A549 (cell line): Measurements from ENCODE around the gene RANBP3. TPM values are rescaled to one million over a fixed set of nuclear protein-coding genes. Genes with fewer than 3 reads are reported as not detected.

Experiments
- ATAC-seq, 2 experiments: fragments of 200-7000 bp in 1 of 2; fragments of >200 bp in 1 of 2; cut with Nextera tagmentation in 1 of 2; cut with Tn5 transposase in 1 of 2; 3 replicates each; pipeline versions ENCODE4 v1.8.0 to v1.9.1; 2018 to 2020; ENCODE audit warnings: mild to moderate bottlenecking in 1 of 2, moderate library complexity in 1 of 2
- CTCF ChIA-PET: fragments of 300-600 bp; sonication (Branson Sonifier 250); formaldehyde crosslinking; extraction: SDS; loops from one replicate; lab custom pipeline; 2021; ENCODE audit warnings: antibody characterized with exemption, inconsistent platforms; lab: Yijun Ruan, JAX
- POLR2A ChIA-PET: fragments of 350-600 bp; formaldehyde crosslinking; extraction: SDS; loops from one replicate; lab custom pipeline; 2021; ENCODE audit warnings: antibody characterized with exemption, inconsistent platforms; lab: Yijun Ruan, JAX
- DNase-seq, 2 experiments: peaks; one replicate each; pipeline versions ENCODE4 v3.0.0 to v3.0.0-alpha.2; 2011 to 2016; ENCODE audit warnings: low read depth in 1 of 2, low spot score in 1 of 2
- FAIRE-seq: peaks from 2 replicates; lab custom pipeline; 2011; peaks lifted over from hg19 to GRCh38; lab: Jason Lieb, UNC
- H3K27ac ChIP-seq, 2 experiments: fragments of >200 bp; sonication (Bioruptor Twin); formaldehyde crosslinking; 3 replicates each; pipeline ENCODE4 v1.5.1; 2016 to 2017
- H3K4me1 ChIP-seq: fragments of >200 bp; sonication (Bioruptor Twin); formaldehyde crosslinking; 3 replicates; pipeline ENCODE4 v1.6.1; 2016
- H3K4me2 ChIP-seq: fragments of >200 bp; sonication (Bioruptor Twin); formaldehyde crosslinking; 3 replicates; pipeline ENCODE4 v1.6.1; 2016
- H3K4me3 ChIP-seq: fragments of >200 bp; sonication (Bioruptor Twin); formaldehyde crosslinking; 3 replicates; pipeline ENCODE4 v1.5.1; 2016
- H3K9me3 ChIP-seq: fragments of >200 bp; sonication (Bioruptor Twin); formaldehyde crosslinking; 3 replicates; pipeline ENCODE4 v1.6.1; 2016
- BHLHE40 ChIP-seq: IDR thresholded peaks from 2 replicates; pipeline ENCODE4 v1.6.1; 2012; ENCODE audit warnings: low read depth, low read length, inconsistent platforms
- CHD4 ChIP-seq: fragments of 200-600 bp; sonication (generic); IDR thresholded peaks from 2 replicates; pipeline ENCODE4 v1.6.1; 2016; ENCODE audit warnings: antibody characterized with exemption, mild to moderate bottlenecking, borderline replicate concordance
- EHF ChIP-seq: fragments of 250-450 bp; sonication (Bioruptor Pico); IDR thresholded peaks from 2 replicates; pipeline ENCODE4 v1.5.0; 2020; ENCODE audit warnings: mild to moderate bottlenecking
- EHMT2 ChIP-seq: fragments of 200-600 bp; sonication (generic); IDR thresholded peaks from 2 replicates; pipeline ENCODE4 v1.6.1; 2016; ENCODE audit warnings: antibody characterized with exemption, low read depth, mild to moderate bottlenecking, moderate library complexity
- ESRRA ChIP-seq: fragments of 150-350 bp; IDR thresholded peaks from 2 replicates; pipeline ENCODE4 v1.6.1; 2014; ENCODE audit warnings: mild to moderate bottlenecking, low read length, borderline replicate concordance
- HDAC2 ChIP-seq: fragments of 200-600 bp; sonication (generic); IDR thresholded peaks from 2 replicates; pipeline ENCODE4 v1.6.1; 2016
- HOXA7 ChIP-seq: fragments of 250-450 bp; sonication (Bioruptor Pico); IDR thresholded peaks from 2 replicates; pipeline ENCODE4 v1.5.0; 2020; ENCODE audit warnings: mild to moderate bottlenecking, moderate library complexity
- JUN ChIP-seq, 2 experiments: fragments of >200 bp; sonication (Bioruptor Twin); formaldehyde crosslinking; IDR thresholded peaks; 2 replicates in 1 of 2; 3 replicates in 1 of 2; pipeline ENCODE4 v1.6.1; 2016 to 2017
- KDM1A ChIP-seq: fragments of 200-600 bp; sonication (generic); IDR thresholded peaks from 2 replicates; pipeline ENCODE4 v1.6.1; 2016; ENCODE audit warnings: low read depth, mild to moderate bottlenecking
- MAZ ChIP-seq: fragments of 150-350 bp; IDR thresholded peaks from 2 replicates; pipeline ENCODE4 v1.6.1; 2014; ENCODE audit warnings: antibody characterized with exemption, low read depth, low read length, borderline replicate concordance
- MYC ChIP-seq: IDR thresholded peaks from 2 replicates; pipeline ENCODE4 v1.6.1; 2012; ENCODE audit warnings: mild to moderate bottlenecking, inconsistent platforms, low read length, improper control_type of control experiment, borderline replicate concordance
- NFE2L2 ChIP-seq: fragments of 150-350 bp; conservative IDR thresholded peaks from 2 replicates; pipeline ENCODE4 v1.6.1; 2014; ENCODE audit warnings: low read length
- NPAS2 ChIP-seq: fragments of 250-450 bp; sonication (Bioruptor Pico); IDR thresholded peaks from 2 replicates; pipeline ENCODE4 v1.8.0; 2022; ENCODE audit warnings: mild to moderate bottlenecking, moderate library complexity, borderline replicate concordance
- RAD21 ChIP-seq, 2 experiments: fragments of >200 bp in 1 of 2; sonication (Bioruptor Twin) in 1 of 2; formaldehyde crosslinking in 1 of 2; IDR thresholded peaks in 1 of 2; conservative IDR thresholded peaks in 1 of 2; 2 replicates in 1 of 2; 3 replicates in 1 of 2; pipeline ENCODE4 v1.6.1; 2012 to 2018; ENCODE audit warnings: inconsistent platforms in 1 of 2
- SREBF2 ChIP-seq: fragments of 450-650 bp; IDR thresholded peaks from 2 replicates; pipeline ENCODE4 v1.6.1; 2014; ENCODE audit warnings: mild to moderate bottlenecking, moderate library complexity
- TFCP2L1 ChIP-seq: fragments of 250-450 bp; sonication (Bioruptor Pico); IDR thresholded peaks from 2 replicates; pipeline ENCODE4 v1.5.0; 2021; ENCODE audit warnings: mild to moderate bottlenecking
- ZC3H11A ChIP-seq: fragments of 450-650 bp; IDR thresholded peaks from 2 replicates; pipeline ENCODE4 v1.6.1; 2014; ENCODE audit warnings: antibody characterized with exemption, mild to moderate bottlenecking
- WGBS: methylation state at CpG from one replicate; pipeline ENCODE4 v1.1.6; 2017; ENCODE audit errors: missing lambda C conversion rate; 5-methylcytosine and 5-hydroxymethylcytosine counted together
- polyA plus RNA-seq, 4 experiments: library from polyadenylated mRNA; depleted of rRNA in 3 of 4; stranded (reverse); fragments of >200 nt; fragmentation: RNase III in 1 of 4; extraction: RNeasy Plus Mini Kit Qiagen cat#74134 plus additional on column Dnase treatment in 1 of 4; gene quantifications; 2 replicates in 3 of 4; 3 replicates in 1 of 4; pipeline ENCODE4 v1.2.3, GENCODE V29; 2011 to 2017
- TF ChIP-seq, protein P1 (sequence below): IDR thresholded peaks from 2 replicates; pipeline ENCODE4 v1.6.1; 2012; ENCODE audit warnings: low read depth, borderline replicate concordance
- TF ChIP-seq, protein P2 (sequence below): fragments of >200 bp; sonication (Bioruptor Twin); formaldehyde crosslinking; IDR thresholded peaks from 3 replicates; pipeline ENCODE4 v1.6.1; 2016
- TF ChIP-seq, protein P3 (sequence below): fragments of 250-450 bp; sonication (Bioruptor Pico); IDR thresholded peaks from 2 replicates; pipeline ENCODE4 v1.5.0; 2020; ENCODE audit warnings: low read depth, mild to moderate bottlenecking, moderate library complexity

Gene RANBP3
- polyA plus RNA-seq, 2 of the 4 experiments (the other 2 are of a cell fraction): 39.2 to 53.5 TPM

DNA sequence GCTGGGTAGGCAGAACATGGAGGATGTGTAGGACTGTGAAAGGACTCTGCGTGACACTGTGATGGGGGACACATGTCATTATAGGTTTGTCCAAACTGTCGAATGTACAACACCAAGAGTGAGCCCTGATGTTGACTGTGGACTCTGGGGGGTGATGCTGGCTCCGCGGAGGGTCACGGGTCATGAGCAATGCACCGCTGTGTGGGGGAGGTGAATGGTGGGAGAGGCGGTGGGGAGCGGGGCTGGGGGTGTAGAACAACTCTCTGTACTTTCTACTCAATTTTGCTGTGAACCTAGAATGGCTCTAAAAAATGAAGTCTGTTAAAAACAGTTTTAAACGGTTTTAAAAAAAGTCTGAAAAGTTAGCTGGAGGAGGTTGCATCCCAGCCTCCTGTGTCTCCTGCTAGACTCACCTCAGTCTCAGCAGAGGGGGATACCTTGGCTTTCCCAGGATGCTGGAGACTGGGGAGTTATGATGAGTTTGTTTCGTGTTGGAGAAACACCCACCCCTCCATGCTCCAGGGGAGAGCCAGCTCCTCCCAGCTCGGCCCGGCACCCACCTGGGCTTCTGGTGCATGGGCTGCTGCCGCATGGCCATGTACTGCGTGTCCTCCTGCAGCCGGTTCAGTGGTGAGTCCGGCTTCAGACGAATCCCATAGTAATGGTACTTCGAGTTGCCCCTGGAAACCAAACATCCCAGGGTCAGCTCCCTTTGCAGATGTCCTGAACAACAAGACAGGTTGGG lies 34.7 kb upstream of the RANBP3 start:
- WGBS: 79% methylated on average over 15 of the region's 18 CpGs
- no peak for FAIRE-seq
- H3K27ac ChIP-seq: no peak overlapping the region
- ChIA-PET POLR2A (no interaction called here), CTCF (interaction anchor here (1.0 to 2.0 kb wide), 5 partner anchors 21 to 113 kb away, joined by 3 to 7 read pairs (median 4); no protein-coding TSS in a partner anchor)
- H3K4me3 ChIP-seq: no peak overlapping the region
- no peak overlapping the region for H3K4me2 ChIP-seq
- no peak for DNase-seq
- TF ChIP-seq RAD21 (conservative IDR thresholded peaks at IDR 0.05 in 1 of 2, IDR thresholded peaks at IDR 0.05 in 1 of 2) (no peak), BHLHE40 (no peak), HDAC2 (no peak), JUN (IDR thresholded peaks at IDR 0.05) (no peak)
- TF ChIP-seq, protein P1, sequence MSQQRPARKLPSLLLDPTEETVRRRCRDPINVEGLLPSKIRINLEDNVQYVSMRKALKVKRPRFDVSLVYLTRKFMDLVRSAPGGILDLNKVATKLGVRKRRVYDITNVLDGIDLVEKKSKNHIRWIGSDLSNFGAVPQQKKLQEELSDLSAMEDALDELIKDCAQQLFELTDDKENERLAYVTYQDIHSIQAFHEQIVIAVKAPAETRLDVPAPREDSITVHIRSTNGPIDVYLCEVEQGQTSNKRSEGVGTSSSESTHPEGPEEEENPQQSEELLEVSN: no peak
- no peak for ATAC-seq
- no peaks in the 10 kb centered on the region for H3K4me1 ChIP-seq
- H3K9me3 ChIP-seq: no peaks in the 10 kb centered on the region

DNA sequence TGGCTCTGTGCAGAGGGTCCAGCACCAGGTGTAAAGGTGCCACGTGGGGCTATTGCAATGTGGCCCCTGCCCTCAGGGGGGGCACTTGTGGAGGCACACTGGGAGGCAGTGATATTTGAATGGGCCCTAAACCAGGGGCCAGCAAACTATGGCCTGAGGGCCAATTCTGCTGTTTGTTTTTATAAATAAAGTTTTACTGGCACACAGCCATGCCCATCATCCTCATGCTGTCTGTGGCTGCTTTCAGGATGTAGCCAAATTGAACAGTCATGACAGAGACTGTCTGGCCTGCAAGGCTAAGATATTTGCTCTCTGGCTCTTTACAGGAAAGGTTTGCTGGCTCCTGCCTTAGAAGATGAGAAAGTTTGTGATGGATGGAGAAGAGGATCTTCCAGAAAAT lies 33.9 kb upstream of the RANBP3 start:
- CTCF ChIA-PET: interaction anchor here (1.2 to 2.0 kb wide), 3 partner anchors 22 to 36 kb away, joined by 3 to 7 read pairs (median 4); no protein-coding TSS in a partner anchor
- H3K27ac ChIP-seq: no peak overlapping the region
- TF ChIP-seq ZC3H11A: no peak
- TF ChIP-seq NPAS2: no peak
- no peak for TF ChIP-seq HDAC2
- no peak for TF ChIP-seq SREBF2
- TF ChIP-seq EHF: no peak
- no peak for TF ChIP-seq MYC
- no peak for TF ChIP-seq EHMT2
- TF ChIP-seq HOXA7 (CRISPR knock-in tag): no peak
- TF ChIP-seq, all 56 proteins: peak for 0
- DNase-seq (no peak), ATAC-seq (no peak), FAIRE-seq (no peak)
- no CpG with 5 or more reads among the region's 1 CpG for WGBS
- Histone ChIP-seq H3K4me3 (no peak overlapping the region), H3K4me2 (no peak overlapping the region), H3K9me3 (no peaks in the 10 kb centered on the region), H3K4me1 (no peaks in the 10 kb centered on the region)
- POLR2A ChIA-PET: no interaction called here

DNA sequence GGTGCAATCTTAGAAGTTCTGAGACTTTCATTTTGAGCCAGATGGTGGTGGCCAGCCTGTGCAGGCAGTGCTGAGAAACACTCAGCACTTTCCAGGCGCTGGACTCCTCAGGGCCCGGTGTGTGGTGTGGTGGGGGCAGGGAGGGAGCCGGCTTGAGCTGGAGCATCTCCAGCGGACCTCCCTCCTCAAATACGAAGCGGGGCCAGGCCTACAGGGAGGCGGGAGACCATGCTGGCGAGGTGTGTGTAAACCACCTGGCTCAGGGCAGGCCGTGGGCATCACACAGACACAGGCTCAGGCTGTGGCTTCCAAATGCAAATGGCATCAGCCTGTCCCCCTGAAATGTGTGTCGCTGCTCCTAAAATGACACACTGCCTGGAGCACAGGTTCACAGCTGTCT lies 33.3 kb upstream of the RANBP3 start:
- no peak for DNase-seq
- FAIRE-seq: no peak
- Histone ChIP-seq H3K27ac (no peak overlapping the region), H3K4me2 (no peak overlapping the region), H3K4me3 (no peak overlapping the region), H3K4me1 (no peaks in the 10 kb centered on the region), H3K9me3 (no peaks in the 10 kb centered on the region)
- TF ChIP-seq, protein P2, sequence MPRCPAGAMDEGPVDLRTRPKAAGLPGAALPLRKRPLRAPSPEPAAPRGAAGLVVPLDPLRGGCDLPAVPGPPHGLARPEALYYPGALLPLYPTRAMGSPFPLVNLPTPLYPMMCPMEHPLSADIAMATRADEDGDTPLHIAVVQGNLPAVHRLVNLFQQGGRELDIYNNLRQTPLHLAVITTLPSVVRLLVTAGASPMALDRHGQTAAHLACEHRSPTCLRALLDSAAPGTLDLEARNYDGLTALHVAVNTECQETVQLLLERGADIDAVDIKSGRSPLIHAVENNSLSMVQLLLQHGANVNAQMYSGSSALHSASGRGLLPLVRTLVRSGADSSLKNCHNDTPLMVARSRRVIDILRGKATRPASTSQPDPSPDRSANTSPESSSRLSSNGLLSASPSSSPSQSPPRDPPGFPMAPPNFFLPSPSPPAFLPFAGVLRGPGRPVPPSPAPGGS: no peak
- TF ChIP-seq KDM1A: no peak
- no peak for TF ChIP-seq MAZ
- TF ChIP-seq, protein P3, sequence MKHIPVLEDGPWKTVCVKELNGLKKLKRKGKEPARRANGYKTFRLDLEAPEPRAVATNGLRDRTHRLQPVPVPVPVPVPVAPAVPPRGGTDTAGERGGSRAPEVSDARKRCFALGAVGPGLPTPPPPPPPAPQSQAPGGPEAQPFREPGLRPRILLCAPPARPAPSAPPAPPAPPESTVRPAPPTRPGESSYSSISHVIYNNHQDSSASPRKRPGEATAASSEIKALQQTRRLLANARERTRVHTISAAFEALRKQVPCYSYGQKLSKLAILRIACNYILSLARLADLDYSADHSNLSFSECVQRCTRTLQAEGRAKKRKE (CRISPR knock-in tag): no peak
- no peak for TF ChIP-seq NFE2L2
- no peak for TF ChIP-seq EHF
- no peak for TF ChIP-seq CHD4
- TF ChIP-seq ESRRA: no peak
- no peak for TF ChIP-seq TFCP2L1
- no peak for ATAC-seq
- POLR2A ChIA-PET: no interaction called here
- CTCF ChIA-PET: interaction anchor here (2.0 kb wide), 1 partner anchor 24 kb away, joined by 7 read pairs; no protein-coding TSS in a partner anchor
- WGBS: 74% methylated on average over 3 of the region's 10 CpGs
